Uterus (tissue), 4 donors: ENCODE measurements around the gene LRIG1. TPM values are rescaled to one million over a fixed set of nuclear protein-coding genes. Genes with fewer than 3 reads are reported as not detected.

Source experiments
- DNase-seq, 2 donors: peaks; one replicate each; pipeline ENCODE4 v3.0.0-alpha.2; 2019 to 2020
- H3K27ac ChIP-seq, 2 donors: fragments of 200-600 bp; sonication (generic); 1 replicate in 1 of 2; 2 replicates in 1 of 2; pipeline ENCODE4 v1.5.1; 2016 to 2018
- H3K27me3 ChIP-seq, 2 donors: fragments of 200-600 bp; sonication (generic); one replicate each; pipeline ENCODE4 v1.5.1; 2018 to 2019; ENCODE audit warnings: control low read depth in 1 of 2
- H3K36me3 ChIP-seq, 2 donors: fragments of 200-600 bp; sonication (generic); one replicate each; pipeline ENCODE4 v1.5.1; 2019; ENCODE audit warnings: control low read depth in 1 of 2
- H3K4me1 ChIP-seq, 2 donors: fragments of 200-600 bp; sonication (generic); one replicate each; pipeline ENCODE4 v1.5.1; 2018 to 2019; ENCODE audit warnings: control low read depth in 1 of 2
- H3K4me3 ChIP-seq, 2 donors: fragments of 200-600 bp; sonication (generic); 1 replicate in 1 of 2; 2 replicates in 1 of 2; pipeline ENCODE4 v1.5.1; 2018 to 2019; ENCODE audit warnings: mild to moderate bottlenecking in 1 of 2
- H3K9me3 ChIP-seq, 2 donors: fragments of 200-600 bp; sonication (generic); one replicate each; pipeline ENCODE4 v1.5.1; 2019; ENCODE audit warnings: control low read depth in 1 of 2
- POLR2A ChIP-seq, 2 donors: fragments of 450-650 bp; IDR thresholded peaks; one replicate each; pipeline ENCODE4 v1.6.1; 2016; ENCODE audit warnings: antibody characterized with exemption in 2 of 2, mild to moderate bottlenecking in 1 of 2, moderate library complexity in 1 of 2
- intact Hi-C: fragments of 100-400 bp; cut with DNase I; formaldehyde crosslinking; loops from one replicate; pipeline ENCODE4 v1.15.1; 2023; ENCODE audit warnings: low total_unique reads
- total RNA-seq, 4 donors: library from RNA; depleted of rRNA in 3 of 4; stranded (reverse); fragments of >200 nt in 3 of 4; gene quantifications; one replicate each; pipeline versions ENCODE4 v1.1.0 to v1.2.4, GENCODE V29; 2014 to 2023
- TF ChIP-seq, protein P1 (sequence below), 4 experiments: fragments of 200-600 bp in 2 of 4; fragments of 450-650 bp in 2 of 4; sonication (generic) in 2 of 4; IDR thresholded peaks; one replicate each; pipeline ENCODE4 v1.5.1; 2016 to 2019; ENCODE audit warnings: antibody characterized with exemption in 4 of 4, mild to moderate bottlenecking in 2 of 4, moderate library complexity in 1 of 4
- donor health status: DM: yes; HTN: yes; CAD: no.

The LRIG1 gene
- total RNA-seq, 4 donors from 2014 or later: 20.9 to 108 (median 69.6) TPM

DNA sequence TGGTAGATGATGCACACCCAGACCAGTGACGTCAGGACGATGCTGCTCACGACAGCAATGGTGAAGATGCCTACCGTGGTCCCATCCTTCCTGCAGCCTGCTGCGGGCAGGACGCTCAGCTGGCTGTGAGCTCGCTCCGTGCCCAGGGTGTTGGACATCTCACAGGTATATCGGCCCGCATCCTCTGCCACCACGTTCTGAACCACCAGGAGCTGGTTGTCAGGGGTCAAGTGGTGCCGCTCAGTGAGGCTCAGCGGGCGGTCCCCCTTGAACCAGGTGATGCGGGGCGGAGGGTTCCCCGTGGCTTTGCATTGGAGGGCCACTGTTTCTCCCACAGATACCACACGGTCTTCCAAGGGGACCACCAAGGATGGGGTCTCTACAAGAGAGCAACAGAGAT lies 117.8 kb downstream of the LRIG1 start:
- DNase-seq: no peak
- no peak for TF ChIP-seq POLR2A (IDR thresholded peaks at IDR 0.05)
- H3K4me1 ChIP-seq: no peaks in the 10 kb centered on the region
- no peak overlapping the region for H3K4me3 ChIP-seq
- H3K36me3 ChIP-seq: no peaks in the 10 kb centered on the region
- H3K27me3 ChIP-seq: no peaks in the 10 kb centered on the region
- H3K9me3 ChIP-seq: no peaks in the 10 kb centered on the region
- intact Hi-C loops: no loop called here
- no peak overlapping the region for H3K27ac ChIP-seq

DNA sequence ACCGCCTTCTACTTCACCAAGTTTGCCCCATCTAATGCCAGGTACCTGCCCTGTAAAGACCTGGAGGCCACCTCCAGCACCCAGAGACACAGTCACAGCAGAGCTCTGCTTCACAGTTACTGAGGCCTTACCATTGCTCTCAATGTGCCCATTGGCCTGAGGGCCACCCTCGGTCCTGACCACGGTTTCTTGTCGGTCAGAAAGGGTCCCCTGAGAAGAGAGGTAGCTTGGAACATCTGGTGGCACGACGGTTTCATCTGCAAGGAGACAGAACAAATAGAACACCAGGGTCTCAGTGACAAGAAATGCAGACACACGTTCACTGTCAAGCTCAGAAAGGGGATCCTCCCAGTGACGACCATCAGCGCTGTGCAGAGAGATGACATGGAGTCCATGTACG lies 118.7 kb downstream of the LRIG1 start:
- no peak for DNase-seq
- no peaks in the 10 kb centered on the region for H3K27me3 ChIP-seq
- H3K36me3 ChIP-seq: no peaks in the 10 kb centered on the region
- H3K4me3 ChIP-seq: no peak overlapping the region
- no peak overlapping the region for H3K27ac ChIP-seq
- no peak for TF ChIP-seq POLR2A (IDR thresholded peaks at IDR 0.05)
- TF ChIP-seq, protein P1, sequence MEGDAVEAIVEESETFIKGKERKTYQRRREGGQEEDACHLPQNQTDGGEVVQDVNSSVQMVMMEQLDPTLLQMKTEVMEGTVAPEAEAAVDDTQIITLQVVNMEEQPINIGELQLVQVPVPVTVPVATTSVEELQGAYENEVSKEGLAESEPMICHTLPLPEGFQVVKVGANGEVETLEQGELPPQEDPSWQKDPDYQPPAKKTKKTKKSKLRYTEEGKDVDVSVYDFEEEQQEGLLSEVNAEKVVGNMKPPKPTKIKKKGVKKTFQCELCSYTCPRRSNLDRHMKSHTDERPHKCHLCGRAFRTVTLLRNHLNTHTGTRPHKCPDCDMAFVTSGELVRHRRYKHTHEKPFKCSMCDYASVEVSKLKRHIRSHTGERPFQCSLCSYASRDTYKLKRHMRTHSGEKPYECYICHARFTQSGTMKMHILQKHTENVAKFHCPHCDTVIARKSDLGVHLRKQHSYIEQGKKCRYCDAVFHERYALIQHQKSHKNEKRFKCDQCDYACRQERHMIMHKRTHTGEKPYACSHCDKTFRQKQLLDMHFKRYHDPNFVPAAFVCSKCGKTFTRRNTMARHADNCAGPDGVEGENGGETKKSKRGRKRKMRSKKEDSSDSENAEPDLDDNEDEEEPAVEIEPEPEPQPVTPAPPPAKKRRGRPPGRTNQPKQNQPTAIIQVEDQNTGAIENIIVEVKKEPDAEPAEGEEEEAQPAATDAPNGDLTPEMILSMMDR (IDR thresholded peaks at IDR 0.05): no peak
- no peaks in the 10 kb centered on the region for H3K4me1 ChIP-seq
- intact Hi-C loops: no loop called here
- H3K9me3 ChIP-seq: no peaks in the 10 kb centered on the region

DNA sequence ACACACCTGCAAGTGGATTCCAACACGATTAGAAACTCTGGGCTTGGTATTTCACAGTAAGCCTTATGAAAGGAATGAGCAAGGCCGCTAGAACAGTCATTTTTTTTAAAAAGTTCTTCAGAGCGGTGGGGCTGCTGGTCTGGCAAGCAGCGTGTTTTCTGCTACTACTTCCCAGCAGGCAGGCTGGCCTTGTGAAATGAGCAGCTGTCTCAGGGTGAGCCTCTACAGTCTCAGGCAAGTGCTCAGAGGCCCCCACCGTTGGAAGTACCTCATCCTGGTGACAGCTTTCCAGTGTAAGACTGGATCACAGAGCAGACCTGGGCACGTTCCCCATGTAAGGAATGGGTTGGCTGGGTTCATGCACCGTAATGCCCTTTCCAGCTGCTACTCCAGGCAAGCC lies 119.2 kb downstream of the LRIG1 start:
- H3K4me1 ChIP-seq: no peaks in the 10 kb centered on the region
- H3K4me3 ChIP-seq: no peak overlapping the region
- intact Hi-C loops: no loop called here
- H3K27ac ChIP-seq: no peak overlapping the region
- no peaks in the 10 kb centered on the region for H3K36me3 ChIP-seq
- H3K27me3 ChIP-seq: no peaks in the 10 kb centered on the region
- no peak for TF ChIP-seq POLR2A (IDR thresholded peaks at IDR 0.05)
- TF ChIP-seq, protein P1 (IDR thresholded peaks at IDR 0.05): no peak
- H3K9me3 ChIP-seq: no peaks in the 10 kb centered on the region
- no peak for DNase-seq

DNA sequence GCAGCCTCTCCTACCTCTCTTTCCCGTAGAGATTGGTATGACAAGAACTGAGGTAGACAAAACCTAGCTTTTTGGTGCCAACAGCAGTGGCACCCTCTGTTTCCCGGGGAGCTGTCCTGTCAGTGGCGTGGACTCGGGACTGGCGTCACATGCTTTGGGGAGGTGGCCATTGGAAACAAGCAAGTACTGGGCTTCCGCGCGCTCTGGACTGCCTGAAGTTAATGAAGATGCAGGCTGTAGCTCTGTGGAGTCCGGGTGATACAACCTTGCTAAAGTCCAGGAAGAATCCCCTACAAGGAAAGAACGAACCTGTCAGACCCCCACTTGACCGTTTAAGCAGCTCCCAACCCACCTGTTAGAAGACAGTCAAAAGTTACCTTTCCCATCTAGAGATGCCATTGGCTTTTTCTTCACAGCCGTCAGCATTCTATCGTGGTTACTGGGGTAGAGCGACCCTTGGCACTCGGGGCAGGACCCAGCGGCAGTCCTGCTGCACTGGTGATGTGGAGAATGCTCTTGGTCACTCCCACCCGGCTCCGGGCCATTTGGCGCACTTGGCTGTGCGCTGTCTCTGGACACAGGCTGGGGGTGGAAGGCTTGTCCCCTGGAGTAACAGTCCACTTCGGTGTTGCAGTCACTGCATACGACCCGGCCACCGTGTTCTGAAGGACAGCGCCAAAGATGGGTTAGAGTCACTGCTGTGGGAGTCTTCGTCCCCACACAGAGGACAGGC lies 120.5 kb downstream of the LRIG1 start:
- no peak overlapping the region for H3K4me3 ChIP-seq
- TF ChIP-seq POLR2A (IDR thresholded peaks at IDR 0.05): no peak
- TF ChIP-seq, protein P1 (IDR thresholded peaks at IDR 0.05): no peak
- intact Hi-C loops: no loop called here
- H3K27ac ChIP-seq: no peak overlapping the region
- H3K36me3 ChIP-seq: no peaks in the 10 kb centered on the region
- H3K4me1 ChIP-seq: no peaks in the 10 kb centered on the region
- no peak for DNase-seq
- H3K9me3 ChIP-seq: no peaks in the 10 kb centered on the region
- no peaks in the 10 kb centered on the region for H3K27me3 ChIP-seq

DNA sequence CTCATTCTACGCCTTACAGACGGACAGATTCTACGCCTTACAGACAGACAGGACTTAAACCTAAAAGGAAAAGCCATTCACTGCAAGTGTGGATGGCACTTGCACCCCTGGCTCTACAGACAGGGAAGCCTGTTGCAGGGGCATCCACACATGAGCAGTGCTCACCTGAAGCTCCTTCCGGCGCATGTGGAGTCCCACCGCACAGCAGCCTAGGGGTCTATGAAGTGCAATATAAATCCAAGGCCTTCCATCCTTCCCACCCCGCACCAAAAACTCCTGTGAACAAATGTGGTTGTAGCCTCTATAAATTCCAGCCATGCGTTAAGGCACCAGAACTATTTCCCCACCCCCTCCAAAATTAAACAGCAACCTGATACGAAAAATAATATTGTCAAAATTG lies 121.3 kb downstream of the LRIG1 start:
- Histone ChIP-seq H3K4me3 (no peak overlapping the region), H3K27me3 (no peaks in the 10 kb centered on the region), H3K9me3 (no peaks in the 10 kb centered on the region), H3K27ac (no peak overlapping the region), H3K4me1 (no peaks in the 10 kb centered on the region), H3K36me3 (no peaks in the 10 kb centered on the region)
- intact Hi-C loops: no loop called here
- TF ChIP-seq, protein P1 (IDR thresholded peaks at IDR 0.05): no peak
- TF ChIP-seq POLR2A (IDR thresholded peaks at IDR 0.05): no peak
- DNase-seq: no peak
